HG03354 (cell line): Measurements from ENCODE around the gene PFDN5.
"Not testable (repeated sequence)": the region's sequence is repeated elsewhere in the genome, so short reads cannot be mapped to it uniquely, and the experiment has no call there.

ENCODE experiments used
- ATAC-seq: cut with Tn5 transposase; IDR thresholded peaks from one replicate; pipeline ENCODE4 v1.9.1; 2021; ENCODE audit warnings: mild to moderate bottlenecking; ENCODE audit not compliant: unreplicated experiment, poor library complexity, severe bottlenecking

Gene PFDN5

DNA sequence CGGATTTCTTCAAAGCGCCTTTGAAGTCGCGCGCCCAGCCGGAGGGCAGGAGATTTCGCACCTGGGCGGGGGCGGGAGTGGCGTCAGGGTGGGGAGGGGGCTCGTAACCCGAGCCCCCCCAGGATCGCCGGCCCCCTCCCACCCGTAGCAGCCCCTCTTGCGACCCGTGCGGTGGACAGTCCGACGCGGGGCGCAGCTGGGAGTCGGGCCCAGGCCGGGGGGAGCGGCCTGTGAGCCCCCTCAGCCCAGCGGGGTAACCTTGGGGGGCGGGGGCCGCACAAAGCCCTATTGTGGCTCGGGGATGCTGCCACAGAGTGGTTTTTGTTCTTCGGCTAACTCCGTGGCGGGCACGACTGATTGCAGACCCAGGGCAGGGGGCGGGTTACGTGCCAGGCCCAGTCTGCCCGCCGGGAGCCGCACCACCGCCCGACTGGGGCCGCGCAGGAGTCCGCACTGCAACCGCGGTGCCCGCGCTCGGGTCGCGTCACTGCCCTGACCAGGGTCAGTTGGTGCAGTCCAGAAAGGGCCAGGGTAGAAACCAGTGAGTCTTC lies 30.2 kb downstream of the PFDN5 start:
- no peak for ATAC-seq

DNA sequence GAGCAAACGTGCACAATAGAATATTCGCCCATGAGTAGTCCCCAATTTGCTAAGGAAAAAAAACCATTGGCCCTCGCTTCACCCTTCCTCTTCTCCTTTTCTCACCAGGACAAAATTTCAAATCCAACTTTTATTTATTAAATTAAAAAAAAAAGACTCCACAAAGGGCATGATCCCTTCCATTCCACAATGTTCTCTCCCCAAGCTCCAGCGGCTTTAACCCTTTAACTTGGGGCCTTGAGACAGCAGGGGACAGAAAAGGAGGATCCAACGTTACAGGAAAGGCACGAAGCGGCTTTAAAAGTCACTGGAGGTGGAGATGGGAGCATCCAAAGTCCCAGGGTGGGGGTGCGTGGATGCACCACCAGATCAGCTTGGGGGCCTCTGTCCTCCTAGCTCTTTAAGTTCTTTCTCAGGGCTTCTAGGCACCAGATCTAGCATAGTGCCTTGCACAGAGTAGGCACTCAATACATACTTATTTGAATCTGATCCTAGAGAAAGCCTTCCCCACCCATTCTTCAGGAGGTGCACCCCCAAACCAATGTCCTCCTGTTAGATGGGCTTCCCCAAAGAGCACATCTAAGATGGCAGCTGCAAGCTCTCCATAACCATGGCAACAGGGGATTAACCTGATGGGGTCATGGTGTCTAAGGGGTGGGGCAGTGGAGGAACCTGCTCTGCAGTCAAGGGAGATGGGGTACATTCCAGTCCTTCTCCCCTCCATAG lies 31.3 kb downstream of the PFDN5 start:
- ATAC-seq: no peak

DNA sequence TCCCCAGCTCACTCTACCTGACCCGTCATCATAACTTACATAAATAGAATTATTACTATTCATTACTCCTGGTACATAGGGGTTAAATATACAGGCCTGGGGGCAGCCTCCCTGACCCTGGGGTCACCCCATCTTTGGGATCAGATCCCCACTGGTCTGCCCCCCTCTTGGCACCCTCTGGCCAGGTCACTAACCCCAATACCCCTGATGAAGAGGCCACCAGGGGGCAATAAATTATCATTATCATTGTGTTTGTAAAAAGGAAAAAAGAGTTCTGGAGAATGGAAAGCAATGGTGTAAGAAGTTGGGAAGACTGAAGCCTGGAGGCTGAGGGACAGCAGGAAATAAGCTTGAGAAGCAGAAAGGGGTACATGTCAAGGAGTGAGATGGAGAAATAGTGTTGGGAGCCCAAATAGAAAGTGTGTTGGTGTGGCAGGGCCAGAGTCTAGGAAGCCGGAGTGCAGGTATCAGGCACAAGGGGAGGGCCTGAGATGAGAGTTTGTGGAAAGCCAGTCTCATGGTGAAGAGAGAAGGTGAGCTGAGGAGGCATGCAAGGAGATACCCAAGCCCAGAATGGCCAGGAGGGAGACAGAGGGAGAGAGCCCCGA lies 32.2 kb downstream of the PFDN5 start:
- ATAC-seq: no peak

DNA sequence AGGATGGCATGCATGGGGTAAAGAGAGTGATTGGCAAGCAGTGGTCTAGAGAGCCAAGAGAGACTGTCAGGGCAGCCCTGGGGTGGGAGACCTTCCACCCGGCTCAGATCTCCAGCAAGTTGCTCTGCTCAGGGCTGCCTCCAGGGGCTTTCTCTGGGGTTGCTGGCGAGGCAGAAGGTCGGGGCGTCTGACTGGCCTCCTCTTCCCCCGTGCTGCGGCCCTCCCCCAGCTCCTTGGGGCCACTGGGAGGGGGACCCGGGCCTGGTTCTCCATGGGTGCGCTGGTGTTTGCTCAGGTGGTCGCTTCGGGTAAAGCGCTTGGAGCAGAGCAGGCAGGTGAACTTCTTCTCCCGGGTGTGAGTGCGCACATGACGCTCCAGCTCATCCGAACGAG lies 32.7 kb downstream of the PFDN5 start:
- ATAC-seq: no peak

DNA sequence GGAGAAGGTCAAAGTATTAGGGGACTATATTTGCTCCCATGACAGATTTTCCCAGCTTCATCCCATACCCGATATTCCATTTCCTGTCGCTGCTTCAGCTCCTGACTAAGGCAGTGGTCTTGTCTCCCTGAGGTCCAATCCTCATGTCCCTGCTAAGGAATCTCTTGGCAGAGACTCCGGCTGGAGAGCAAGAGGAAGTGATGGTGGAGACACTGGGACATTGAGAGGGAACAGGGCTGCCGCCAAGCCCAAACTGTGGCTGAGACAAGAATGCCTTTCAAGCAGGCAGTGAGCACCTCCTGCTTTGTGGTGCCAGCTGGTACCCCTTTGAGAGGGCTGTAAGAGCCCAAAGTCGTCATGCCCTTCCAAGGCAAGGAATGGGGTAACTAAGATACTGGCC lies 35.3 kb downstream of the PFDN5 start:
- no peak for ATAC-seq

DNA sequence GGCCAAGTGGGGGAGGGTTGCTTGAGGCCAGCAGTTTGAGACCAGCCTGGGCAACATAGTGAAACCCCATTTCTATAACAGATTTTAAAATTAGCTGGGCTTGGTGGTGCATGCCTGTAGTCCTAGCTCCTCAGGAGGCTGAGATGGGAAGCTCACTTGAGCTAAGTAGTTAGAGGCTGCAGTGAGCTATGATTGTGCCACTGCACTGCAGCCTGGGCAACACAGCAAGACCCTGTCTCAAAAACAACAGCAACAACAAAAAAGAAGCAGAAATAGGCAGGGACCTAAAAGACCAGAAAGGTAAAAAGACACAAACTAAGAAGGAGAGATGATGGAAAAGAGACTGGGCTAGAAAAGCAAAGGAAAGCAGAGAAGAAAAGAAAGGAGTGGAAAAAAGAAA lies 37.0 kb downstream of the PFDN5 start:
- ATAC-seq: not testable (repeated sequence)

DNA sequence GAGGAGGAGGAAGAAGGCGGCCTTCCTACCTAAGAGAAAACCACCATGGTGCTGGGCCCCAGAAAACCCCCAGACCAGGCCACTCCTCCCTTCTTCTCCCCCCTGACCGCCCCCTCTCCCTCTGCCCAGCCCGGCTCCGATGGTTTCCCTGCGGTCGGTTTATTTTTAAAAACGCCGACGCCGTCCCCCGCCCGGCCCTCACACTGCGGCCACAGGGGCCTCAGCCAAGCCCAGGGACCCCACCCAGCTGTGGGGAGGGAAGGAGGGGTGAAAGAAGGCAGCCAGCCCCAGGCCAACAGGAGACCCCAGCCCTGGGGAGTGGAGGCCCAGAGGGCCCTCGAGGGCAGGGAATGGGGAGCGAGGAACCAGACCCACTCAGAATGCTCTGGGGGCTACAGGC lies 37.4 kb downstream of the PFDN5 start:
- ATAC-seq: no peak

DNA sequence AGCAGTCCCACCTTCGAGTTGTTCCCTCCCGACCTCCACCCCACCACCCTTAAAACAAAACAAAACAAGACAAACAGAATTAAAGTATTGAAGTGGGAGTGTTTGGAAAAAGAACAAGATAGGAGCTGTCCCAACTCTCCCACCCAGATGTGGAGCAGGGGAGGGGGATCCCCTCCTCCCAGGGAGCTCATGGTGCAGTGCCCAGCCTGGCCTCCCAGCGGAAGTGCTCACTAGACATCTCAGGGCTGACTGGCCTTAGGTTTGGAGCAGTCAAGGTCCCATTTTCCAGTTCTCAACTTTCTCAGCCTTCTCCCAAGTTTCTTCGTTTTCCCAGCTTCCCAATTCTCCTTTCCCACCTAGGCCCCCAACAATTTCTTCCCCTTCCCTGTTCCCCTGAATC lies 37.9 kb downstream of the PFDN5 start:
- ATAC-seq: no peak

GRCh38 chr12:53333845-53334244 lies 38.5 kb downstream of the PFDN5 start:
- no peak for ATAC-seq

DNA sequence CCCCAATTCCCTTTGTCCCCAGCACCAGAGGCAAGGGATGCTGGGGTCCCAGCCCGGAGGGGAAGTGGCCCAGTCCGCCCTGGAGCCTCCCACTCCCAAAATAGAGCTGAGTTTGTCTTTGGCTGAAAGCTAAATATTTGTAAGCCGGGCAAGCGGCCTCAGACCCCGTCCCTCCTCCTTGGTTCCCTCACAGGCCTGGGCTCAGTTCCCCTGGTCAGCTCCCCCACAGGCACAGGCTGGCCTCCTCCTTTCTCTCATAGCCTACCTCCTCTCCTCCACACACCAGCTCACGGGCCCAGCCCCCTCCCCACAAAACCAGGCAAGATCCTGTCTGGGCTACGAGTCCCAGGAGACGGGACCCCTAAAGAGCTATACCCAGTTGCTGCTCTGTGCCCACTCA lies 39.5 kb downstream of the PFDN5 start:
- no peak for ATAC-seq

- no peak for ATAC-seq
Measured at GRCh38 chr12:53336181-53336681, 40.9 kb downstream of the PFDN5 start, which contains the start of gene SP7. Gene SP7, minus strand, starts transcription at chr12:53336354. Its CDS starts 708 bp downstream, at chr12:53335646.

DNA sequence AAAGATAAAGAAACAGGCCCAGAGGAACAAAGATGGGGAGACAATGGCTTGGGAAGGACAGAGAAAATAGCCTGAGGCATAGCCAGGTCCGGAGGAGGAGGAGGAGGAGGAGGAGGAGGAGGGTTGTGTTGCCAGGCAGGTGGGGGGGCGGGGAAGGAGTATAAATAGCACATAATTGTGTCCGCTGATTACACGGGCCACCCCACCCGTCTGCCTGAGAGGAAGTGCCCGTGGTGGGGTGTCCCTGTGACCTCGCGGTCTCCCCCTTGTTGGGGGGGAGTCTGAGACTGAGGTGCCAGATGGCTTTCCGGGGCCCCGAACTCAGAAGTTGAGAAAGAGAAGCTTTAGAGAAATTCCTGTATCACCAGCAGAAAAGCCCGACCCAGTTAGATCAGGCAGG lies 42.7 kb downstream of the PFDN5 start:
- no peak for ATAC-seq

- no peak for ATAC-seq
Measured at GRCh38 chr12:53338916-53339315, 43.6 kb downstream of the PFDN5 start.

DNA sequence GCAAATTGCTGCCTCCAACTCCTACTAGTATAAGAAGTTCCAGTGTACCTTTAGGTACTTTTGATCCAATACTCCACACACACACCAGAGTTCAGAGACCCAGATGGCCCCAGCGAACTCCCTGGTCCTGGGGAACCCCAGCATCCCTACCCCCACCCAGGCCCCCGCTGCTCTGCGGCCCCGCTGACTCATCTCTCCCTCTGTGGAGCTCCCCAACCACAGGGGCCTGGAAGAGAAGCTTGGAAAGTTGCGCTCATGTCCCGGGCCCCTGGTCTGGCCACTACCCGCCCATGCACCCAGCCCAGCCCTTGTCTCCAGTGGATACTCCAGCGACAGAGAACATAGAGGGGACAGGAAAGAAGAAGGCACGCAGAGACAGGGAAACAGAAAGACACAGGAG lies 45.1 kb downstream of the PFDN5 start:
- ATAC-seq: no peak

GRCh38 chr12:53343449-53343848 lies 48.1 kb downstream of the PFDN5 start:
- no peak for ATAC-seq

DNA sequence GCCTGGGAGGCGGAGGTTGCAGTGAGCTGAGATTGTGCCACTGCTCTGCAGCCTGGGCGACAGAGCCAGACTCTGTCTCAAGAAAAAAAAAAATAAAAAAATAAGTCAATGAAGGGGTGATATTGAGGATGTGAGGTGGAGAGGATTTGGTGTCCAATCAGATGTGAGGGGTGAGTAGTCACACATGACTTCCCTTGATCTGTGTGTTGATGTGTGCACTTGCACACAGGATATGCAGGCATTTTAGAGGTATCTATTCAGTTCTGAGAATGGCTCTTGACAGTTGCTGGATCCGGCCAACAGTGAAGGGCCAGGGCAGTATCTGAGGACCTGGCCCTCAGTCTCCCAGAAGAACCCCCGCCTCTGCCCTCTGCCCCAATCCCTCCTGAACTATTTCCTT lies 48.6 kb downstream of the PFDN5 start:
- ATAC-seq: no peak

DNA sequence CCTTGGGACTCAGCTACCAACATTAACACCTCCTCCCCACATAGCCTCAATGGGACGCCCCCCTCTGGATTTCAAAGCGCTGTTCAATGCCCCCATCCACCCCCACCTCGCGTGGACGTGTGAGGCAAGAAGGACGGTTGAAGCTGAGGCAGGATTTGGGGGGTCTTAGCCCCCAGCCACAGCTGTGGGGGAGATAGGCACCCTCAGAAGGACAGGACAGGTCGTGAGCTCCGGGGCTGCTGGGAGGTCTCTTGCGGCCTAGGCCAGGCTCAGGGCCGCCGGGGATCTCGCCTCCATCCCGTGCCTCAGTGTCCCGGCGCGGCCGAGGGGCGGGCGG lies 49.1 kb downstream of the PFDN5 start:
- ATAC-seq: no peak

- ATAC-seq: peak; percentile 73
Measured at GRCh38 chr12:53344824-53345485, 49.6 kb downstream of the PFDN5 start.

DNA sequence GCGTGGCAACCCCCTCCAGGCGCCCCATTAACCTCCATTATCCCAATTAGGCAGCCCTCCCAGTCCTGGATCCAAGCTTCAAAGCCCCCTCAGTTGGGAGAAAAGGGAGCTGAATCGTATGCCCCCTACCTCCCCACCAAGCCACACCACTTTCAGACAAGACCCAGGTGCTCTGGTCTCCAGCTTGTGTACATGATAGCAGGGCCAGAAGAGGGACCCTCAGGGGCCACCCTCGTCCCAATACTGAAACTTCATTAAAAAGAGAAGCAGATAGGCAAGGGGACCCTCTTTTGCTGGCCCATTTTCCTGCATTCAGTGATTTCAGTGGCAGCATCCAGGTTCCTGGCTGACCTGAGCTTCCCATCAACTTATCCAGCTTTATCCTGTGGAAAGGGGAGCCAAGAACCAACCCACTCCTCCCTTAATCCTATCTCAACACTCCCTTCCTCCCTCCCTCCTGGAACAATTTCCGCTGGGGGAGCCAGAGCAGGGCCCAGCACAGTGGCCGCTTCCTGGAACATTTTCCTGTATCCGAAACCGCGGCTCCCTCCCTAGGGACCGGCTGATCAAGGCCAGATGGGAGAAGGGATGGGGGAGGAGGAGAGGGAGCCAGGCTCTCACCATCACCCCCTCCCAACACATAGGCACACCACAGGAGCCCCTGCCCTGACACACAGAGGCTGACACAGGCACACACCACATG lies 50.3 kb downstream of the PFDN5 start:
- no peak for ATAC-seq

GRCh38 chr12:53346491-53346890 lies 51.1 kb downstream of the PFDN5 start:
- no peak for ATAC-seq
